DMS53 treated with DMSO at 0.1 percent for 48 hours (cell line): ENCODE results near the gene SPAG8.

Source experiments
- DNase-seq: peaks from one replicate; lab custom pipeline; 2025; ENCODE audit not compliant: unreplicated experiment; lab: John Stamatoyannopoulos, UW

SPAG8 gene

DNA sequence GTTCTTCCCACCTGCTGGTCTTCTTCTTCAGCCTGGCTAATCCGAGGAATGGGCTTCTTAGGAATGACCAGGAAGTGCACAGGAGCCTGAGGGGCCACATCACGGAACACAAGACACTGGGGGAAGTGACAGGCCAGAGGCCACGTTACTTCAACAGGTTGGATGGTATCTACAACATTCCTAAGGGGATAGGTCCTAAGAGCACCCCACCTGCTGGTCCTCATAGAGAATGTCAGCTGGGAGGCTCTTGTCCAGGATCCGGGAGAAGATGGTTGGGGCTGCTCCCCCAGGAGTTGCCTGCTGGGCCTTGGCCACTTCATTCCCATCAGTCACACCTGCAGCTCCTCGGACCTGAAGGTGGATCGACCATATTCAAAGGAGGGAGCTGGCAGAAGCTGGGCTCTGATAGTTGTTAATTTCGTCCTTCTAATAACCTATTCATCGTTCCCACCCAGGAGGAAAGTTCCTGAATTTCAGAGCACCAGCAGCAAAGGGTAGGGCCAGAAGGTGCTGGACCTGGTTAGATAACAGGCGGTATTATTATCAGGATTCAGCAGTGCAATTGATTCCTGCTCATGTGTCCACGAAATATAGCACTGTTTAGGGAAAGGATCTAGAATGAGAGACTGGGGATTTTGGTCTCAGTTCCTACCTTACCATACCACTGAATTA is 1.5 kb upstream of the SPAG8 start:
- no peak for DNase-seq

DNA sequence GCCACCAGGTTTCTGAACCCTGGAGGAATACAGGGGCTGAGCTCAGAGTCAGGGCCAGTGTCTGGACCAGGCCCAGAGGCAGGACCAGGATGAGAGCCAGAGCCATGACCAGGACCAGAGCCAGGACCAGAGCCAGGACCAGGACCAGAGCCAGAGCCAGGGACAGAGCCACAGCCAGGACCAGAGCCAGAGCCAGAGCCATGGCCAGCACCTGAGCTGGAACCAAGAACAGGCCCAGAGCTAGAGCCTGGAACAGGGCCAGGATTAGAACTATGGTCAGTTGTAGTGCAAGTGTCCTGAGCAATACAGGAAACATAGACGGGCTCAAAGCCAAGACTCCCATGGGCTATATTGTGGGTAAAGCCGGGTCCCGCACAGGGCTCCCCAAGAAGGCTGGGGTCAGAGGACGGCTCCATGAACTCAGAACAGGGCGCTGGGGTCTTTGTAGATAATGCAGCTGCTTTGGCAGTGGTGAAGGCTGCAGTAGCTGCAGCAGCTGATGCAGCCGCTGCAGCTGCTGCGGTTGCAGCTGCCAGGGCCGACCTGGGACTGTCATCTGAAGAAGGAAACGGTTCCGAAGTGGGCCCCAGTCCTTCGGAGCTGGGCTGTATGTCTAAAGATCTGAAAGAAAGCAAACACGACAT is 559 bp downstream of the SPAG8 start:
- DNase-seq, result no peak

DNA sequence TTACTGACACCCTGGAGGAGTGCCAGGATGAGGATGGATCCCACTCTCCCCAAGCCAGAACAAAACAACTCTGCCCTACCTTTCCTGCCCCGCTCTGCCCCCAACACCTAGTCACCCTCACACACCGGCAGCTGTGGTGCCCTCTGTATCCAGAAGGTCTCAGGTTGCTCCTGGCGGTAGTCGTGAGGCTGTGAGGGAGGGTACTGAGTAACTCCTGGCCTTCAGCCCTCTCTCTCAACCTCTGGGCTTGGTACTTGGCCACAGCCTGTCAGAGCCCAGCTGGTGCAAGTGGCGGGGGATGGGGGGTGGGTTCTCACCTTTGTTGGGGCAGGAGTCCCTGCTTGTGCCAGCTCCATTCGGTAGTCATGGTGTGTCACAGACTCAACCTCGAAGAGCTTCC is 1.9 kb downstream of the SPAG8 start:
- DNase-seq, result no peak

DNA sequence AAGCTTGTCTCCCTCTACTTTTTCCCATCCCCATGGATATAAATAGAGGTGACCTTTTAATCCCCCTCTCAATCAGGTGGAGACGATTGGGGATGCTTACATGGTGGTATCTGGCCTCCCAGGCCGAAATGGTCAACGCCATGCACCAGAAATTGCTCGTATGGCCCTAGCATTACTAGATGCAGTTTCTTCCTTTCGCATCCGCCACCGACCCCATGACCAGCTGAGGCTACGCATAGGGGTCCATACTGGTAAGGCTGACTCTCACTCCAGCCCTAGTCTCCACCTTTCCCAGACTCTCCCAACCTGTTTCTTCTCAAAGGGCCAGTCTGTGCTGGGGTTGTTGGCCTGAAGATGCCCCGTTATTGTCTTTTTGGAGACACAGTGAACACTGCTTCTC is 3.6 kb downstream of the SPAG8 start:
- no peak for DNase-seq

DNA sequence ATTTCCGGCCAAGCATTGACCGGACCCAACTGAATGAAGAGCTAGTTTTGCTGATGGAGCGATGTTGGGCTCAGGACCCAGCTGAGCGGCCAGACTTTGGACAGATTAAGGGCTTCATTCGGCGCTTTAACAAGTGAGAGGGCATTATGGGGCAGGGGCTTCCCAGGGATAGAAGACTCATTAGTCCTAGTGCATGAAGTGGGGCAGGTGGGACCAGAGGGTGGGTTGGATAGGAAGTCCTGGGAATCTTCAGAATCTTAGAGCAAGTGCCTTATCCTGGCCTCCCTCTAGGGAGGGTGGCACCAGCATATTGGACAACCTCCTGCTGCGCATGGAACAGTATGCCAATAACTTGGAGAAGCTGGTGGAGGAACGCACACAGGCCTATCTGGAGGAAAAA is 6.0 kb downstream of the SPAG8 start:
- DNase-seq, result no peak

DNA sequence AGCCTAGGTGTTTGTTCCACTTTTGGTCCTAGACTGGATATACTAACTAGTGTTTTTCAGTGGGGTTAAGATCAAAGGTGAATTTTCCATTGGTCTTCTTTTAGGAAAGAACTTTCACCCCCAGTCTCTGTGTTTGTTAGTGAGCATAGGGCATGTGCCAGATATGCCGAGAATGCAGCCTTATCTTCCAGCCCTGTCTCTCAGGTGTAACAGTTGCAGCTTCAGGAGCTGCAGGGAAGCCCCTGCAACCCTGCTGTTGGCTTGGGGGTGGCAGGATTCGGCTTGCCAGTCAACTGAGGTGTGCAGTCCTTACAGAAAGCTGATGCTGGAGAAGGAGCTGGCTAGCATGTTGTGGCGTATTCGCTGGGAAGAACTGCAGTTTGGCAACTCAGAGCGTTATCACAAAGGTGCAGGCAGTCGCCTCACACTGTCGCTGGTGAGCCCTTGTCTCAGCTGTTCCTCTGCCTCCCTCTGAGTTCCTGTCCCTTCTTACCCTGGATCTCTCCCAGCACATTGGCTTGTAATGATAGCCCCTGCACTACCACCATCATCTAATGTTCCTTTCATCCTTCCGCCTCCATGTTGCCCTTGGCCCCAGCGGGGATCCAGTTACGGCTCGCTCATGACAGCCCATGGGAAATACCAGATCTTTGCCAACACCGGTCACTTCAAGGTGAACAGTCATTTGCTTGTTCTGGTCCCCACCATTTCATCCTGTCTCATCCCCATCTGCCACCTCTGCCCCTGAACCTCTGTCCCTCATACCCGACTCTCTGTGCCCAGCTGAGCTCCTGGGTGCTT is 10.5 kb downstream of the SPAG8 start:
- DNase-seq, result no peak

DNA sequence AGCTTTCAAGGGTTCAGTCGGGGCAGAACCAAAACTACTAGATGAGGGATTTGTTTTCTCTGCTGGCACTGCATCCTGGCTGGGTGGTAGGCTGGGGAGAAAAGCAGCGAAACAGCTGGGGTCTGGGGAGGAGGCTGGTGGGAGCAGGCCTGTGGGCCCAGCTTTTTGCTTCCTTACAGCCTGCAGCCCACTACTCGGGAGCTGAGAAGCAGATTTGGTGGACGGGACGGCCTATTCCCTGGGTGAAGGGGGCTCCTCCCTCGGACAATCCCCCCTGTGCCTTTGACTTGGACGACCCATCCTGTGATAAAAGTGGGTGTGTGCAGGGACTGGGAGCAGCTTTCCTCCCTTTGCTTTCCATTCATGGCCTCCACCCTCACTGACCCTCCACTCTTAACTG is 11.5 kb downstream of the SPAG8 start:
- DNase-seq, result no peak

DNA sequence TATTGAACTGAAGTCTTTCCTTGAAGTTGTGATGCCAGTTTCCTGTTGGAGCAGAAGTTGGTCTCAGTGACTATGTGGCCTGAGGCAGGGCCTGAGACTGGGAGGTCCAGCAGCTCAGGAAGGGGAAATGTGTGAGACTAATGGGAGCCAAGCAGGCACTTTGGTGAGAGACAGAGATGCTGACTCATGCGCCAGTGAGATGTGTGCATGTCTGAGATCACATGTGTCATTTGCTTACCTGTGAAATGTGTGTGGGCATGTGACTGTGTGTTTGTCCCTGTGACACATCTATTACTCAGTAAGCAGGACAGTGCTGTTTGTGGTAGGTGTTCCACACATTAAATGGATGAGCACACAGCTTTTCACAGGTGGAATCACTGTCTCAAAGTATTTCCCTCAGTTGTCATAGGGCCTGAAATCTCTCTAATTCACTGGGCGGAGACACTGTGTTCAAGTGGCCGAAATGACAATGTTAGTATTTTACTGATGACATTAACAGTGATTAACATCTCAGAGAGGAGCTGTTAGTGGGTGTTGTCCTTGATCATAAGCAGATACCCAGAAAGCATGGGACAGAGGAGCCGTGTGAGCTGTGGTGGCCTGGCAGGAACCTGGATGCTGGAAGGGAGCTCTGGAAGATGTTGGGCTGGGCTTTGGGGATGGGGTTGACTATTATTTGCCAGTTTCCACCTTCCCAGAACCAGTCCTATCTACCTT is 13.2 kb downstream of the SPAG8 start:
- DNase-seq, result peak; percentile 25

DNA sequence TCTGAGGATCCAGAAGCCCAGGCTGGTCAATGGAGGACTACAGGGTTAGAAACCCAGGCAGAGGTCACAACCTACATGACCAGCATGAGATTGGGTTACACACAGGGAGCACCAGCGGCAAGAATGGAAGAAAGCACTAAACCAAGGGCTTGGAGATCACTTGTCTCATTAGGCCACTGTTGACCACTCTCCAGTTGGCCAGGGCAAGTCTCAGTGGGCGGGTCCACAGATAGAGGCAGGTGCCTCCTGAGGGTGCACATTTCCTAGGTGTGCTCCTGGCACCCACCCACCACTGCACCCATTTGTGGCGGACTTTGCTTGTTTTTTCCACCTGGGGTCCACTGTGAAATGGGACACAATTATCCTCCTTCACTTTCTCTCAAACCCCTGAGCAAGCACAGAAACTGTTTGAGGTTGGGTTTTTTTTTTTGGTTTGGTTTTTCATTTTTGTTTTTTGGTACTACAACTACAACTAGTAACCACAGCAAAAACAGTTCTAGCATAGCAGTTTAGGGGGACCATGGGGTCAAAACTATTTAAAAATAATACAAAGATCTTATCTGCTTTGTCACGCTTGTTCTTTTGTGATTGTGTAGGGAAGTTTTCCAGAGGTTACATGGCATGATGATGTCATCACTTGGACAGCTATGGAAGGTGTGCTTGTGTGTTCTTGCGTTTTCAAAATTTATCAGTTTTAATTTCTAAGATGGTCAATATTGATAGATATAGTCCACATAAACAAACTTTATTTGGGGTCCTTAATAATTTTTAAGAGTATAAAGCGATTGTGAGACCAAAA is 14.6 kb downstream of the SPAG8 start:
- DNase-seq, result no peak

DNA sequence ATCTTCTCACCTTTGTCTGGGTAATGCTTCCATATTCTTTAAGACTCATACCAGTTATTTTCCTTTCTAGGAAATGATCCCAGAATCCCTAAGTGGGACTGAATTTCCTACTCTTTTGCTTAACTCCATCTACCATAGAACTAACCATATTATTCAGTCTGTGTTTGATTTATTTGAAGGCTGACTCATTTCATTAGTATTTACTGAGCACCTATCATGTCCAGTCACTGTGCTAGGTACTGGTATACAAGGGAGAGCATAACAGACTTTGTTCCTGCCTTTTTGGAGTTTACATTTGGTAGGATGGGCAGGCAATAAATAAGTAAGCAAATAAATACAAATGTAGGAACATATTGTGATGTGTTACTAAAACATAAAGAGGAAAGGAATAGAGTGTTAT is 16.4 kb downstream of the SPAG8 start:
- DNase-seq, result no peak

DNA sequence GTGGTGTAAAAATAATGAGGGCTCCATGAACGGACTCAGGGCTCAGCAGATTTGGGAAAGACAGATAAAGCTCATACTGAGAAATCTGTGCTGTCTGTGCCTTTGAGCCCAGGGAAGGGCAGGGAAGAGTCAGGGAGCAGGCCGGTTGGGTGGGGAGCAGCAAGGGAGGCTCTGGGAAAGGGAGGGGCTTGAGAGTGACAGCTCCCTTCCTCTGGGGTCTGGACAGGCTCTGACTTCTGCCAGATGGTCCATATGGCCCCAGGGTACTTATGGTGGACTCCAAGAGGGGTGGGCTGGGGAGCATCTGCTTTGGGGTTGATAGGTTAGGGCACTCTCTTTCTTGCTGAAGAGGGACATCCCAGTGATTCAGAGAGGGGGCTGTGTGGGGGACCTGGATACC is 18.6 kb downstream of the SPAG8 start:
- DNase-seq, result no peak

DNA sequence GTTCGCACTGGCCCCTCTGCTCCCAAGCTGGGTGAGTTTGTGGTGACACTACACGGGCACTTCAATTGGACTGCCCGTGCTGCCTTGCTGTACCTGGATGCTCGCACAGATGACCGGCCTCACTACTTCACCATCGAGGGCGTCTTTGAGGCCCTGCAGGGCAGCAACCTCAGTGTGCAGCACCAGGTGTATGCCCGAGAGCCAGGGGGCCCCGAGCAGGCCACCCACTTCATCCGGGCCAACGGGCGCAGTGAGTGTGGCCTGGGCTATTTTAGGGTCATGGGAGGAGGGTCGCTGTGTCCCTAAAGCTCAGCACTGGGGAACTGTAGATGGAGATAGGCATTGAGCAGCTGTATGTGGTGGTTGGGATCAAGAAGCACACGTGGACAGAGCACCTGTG is 19.2 kb downstream of the SPAG8 start:
- no peak for DNase-seq

DNA sequence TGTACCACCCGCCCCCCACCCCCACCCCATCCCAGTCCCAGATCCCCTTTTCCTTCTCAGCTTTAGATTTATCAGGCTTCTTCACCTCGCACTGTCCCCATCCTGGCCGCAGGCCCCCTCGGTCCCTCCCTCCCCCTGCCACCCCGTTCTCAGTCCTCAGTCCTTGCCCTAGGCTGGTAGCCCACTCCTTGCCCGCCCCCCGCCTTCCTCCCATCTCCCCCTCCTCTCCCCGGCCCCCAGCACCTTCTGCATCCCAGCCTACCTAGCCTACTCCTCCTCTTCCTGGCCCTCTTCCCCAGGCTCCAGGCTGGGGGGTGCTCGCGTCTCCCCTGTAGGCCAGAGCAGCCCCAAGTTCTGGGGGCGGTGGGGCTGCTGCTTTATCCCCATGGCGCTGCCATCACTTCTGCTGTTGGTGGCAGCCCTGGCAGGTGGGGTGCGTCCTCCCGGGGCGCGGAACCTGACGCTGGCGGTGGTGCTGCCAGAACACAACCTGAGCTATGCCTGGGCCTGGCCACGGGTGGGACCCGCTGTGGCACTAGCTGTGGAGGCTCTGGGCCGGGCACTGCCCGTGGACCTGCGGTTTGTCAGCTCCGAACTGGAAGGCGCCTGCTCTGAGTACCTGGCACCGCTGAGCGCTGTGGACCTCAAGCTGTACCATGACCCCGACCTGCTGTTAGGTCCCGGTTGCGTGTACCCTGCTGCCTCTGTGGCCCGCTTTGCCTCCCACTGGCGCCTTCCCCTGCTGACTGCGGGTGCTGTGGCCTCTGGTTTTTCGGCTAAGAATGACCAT is 19.8 kb downstream of the SPAG8 start:
- DNase-seq, result no peak

DNA sequence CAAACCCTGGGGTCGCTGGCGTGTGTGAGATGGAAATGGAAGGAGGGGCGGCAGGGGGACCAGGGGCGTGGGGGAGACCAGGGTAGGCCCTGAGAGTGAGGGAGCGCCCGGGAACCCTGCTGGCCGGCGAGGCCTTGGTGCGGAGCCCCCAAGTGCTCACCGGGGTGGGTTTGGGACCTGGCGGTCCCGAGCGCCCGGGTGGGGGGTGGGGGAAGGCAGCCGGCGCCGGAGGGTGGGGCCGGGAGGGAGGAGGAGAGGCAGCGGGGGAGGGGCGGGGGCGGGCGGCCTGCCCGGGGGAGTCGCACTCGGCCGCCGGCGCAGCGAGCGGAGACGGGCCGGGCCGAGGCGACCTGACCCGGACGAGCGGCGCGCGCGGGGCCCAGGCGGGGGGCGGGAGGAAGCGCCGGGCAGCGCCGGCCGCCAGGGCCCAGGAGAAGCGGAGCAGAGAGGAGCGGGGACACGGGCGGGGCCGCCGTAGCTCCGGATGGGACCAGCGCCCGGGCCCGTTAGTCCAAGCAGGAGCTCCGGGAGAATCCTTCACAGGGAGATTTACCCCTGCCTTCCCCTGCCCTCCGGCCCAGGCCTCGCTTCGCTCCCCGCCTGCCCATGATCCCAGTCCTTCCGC is 20.7 kb downstream of the SPAG8 start, which contains the start of gene NPR2:
NPR2 (plus strand) TSS at position 295 of the 625 bp plus-strand sequence. CDS start 818 bp downstream, outside the sequence.
- DNase-seq, result no peak

DNA sequence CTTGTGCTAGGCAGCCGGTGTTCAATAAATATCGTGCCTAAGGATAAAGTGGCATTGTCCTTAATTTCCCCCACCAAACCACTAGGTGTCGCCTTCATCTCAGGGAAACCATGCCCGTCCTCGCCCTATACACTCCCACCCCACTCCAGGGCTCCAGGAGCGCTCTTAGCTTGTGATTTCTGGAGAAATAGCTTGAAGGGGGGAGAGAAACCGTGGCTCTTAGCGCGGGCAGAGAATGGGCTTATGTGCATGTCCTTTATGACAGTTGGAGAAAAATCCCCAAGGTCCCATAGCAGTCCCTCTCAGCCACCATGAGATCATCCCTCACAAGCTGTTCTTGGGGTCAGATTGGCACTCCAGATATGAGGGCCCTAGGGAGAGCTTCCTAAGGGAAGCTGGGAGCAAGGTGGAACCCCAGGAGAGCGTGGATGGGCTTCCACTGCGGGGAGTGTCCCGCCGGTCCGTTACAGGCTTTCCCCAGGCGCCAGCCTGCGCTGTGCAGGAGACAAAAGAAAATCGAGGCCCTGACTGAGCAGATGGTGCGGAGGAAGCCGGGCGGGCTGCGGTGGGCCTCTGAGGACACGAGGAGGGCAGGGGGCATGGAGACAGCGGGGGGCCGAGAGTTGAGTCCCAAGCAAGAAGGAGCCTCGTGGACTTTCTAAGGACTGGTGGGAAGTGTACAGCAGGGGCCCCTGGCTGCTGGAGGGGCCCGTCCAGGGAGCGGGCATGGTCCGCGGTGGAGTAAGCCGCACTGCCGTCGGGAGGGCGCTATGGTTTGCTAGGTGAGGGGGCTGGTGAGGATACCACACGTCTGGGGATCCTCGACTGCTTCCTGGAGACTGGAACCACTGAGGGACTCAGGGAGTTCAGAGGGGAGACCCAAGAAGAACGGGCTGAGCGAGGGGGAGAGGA is 21.4 kb downstream of the SPAG8 start:
- DNase-seq, result peak; percentile 70

DNA sequence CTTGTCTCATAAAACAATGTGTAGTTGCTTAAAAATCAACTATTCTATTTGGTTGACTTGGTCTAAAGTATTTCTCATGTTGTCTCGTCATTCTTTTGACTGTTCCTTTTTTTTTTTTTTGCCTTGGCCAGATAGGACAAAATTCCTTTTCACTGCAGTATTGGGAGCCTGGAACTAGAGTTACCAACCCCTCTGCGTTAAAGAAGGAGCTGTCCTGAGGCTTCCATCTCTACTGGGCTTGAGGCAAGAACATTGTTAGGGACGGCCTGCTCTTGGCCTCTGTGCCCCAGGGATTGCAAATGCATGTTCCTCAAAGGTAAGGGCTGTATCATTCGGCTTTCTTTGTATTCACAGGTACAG is 22.1 kb downstream of the SPAG8 start:
- no peak for DNase-seq

DNA sequence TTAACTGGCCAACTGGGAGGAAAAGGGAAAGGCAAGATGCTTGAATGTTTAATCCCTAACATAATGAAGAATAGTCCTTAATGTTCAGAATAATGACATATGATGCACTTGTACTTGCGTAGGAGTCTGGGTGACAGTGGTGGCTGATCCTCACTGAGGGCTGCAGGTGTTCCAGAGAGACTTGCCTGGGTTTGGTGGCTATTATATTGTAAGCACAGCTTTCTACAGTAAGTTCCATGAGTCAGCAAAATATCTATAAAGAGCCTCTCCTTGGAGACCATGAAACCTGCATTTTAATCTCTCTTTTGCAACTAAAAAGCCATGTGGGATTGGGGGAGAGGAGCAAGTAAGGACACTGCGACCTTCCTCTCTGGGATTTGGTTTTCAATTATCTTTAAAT is 22.5 kb downstream of the SPAG8 start:
- DNase-seq, result no peak

DNA sequence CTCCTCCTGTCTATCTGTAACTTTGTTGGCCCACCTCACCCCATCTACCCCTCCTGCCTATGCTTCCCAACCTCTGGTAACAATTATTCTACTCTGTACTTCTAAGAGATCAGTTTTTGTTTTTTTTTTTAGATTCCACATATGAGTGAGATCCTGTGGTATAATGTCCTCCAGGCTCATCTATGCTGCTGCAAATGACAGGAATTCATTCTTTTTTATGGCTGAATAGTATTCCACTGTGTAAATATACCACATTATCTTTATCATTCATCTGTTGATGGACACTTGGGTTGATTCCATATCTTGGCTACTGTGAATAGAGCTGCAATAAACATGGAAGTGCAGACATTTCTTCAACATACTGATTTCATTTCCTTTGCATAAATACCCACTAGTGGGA is 28.6 kb downstream of the SPAG8 start:
- no peak for DNase-seq
